H1 (cell line): ENCODE results near the gene FAM136A. TPM values are rescaled to one million over a fixed set of nuclear protein-coding genes. Genes with fewer than 3 reads are reported as not detected.

Source experiments
- CTCF ChIA-PET: fragments of 300-600 bp; sonication (Branson Sonifier 250); formaldehyde crosslinking; loops from one replicate; lab custom pipeline; 2021; ENCODE audit not compliant: partially characterized antibody; lab: Charles Lee
- POLR2A ChIA-PET: fragments of 300-600 bp; sonication (Branson Sonifier 250); formaldehyde crosslinking; loops from one replicate; lab custom pipeline; 2021; ENCODE audit warnings: inconsistent platforms; ENCODE audit not compliant: partially characterized antibody; lab: Charles Lee
- DNase-seq, 2 experiments: peaks; one replicate each; pipeline versions ENCODE4 v3.0.0 to v3.0.0-alpha.2; 2010 to 2022; ENCODE audit warnings: low spot score in 2 of 2, low read depth in 1 of 2, mixed read lengths in 1 of 2
- FAIRE-seq: peaks from 2 replicates; lab custom pipeline; 2011; peaks lifted over from hg19 to GRCh38; lab: Jason Lieb, UNC
- H2AFZ ChIP-seq: 2 replicates; pipeline ENCODE4 v1.8.1; 2012; ENCODE audit warnings: low read length, inconsistent platforms
- H2AK5ac ChIP-seq: 2 replicates; pipeline ENCODE4 v1.6.1; 2013; ENCODE audit warnings: low read depth, low read length
- H2BK120ac ChIP-seq: replicated peaks from 2 replicates; pipeline ENCODE3; 2013; ENCODE audit warnings: low read depth, low read length, inconsistent platforms
- H2BK12ac ChIP-seq: 2 replicates; pipeline ENCODE4 v1.6.1; 2013; ENCODE audit warnings: low read depth, low read length
- H2BK15ac ChIP-seq: 2 replicates; pipeline ENCODE4 v1.6.1; 2013; ENCODE audit warnings: low read length
- H2BK20ac ChIP-seq: 2 replicates; pipeline ENCODE4 v1.6.1; 2013; ENCODE audit warnings: low read length
- H2BK5ac ChIP-seq: 2 replicates; pipeline ENCODE4 v1.6.1; 2013; ENCODE audit warnings: low read depth, low read length
- H3K14ac ChIP-seq: 2 replicates; pipeline ENCODE4 v1.6.1; 2013; ENCODE audit warnings: inconsistent platforms; ENCODE audit not compliant: insufficient read length
- H3K18ac ChIP-seq: 2 replicates; pipeline ENCODE4 v1.6.1; 2013; ENCODE audit warnings: low read length; ENCODE audit errors: extremely low read depth
- H3K23ac ChIP-seq: 2 replicates; pipeline ENCODE4 v1.6.1; 2013; ENCODE audit warnings: inconsistent platforms; ENCODE audit not compliant: insufficient read length
- H3K23me2 ChIP-seq: 2 replicates; pipeline ENCODE4 v1.6.1; 2013; ENCODE audit warnings: low read depth, low read length
- H3K27ac ChIP-seq: 2 replicates; pipeline ENCODE4 v1.6.1; 2011; ENCODE audit warnings: low read depth, low read length, inconsistent platforms
- H3K27me3 ChIP-seq, 4 experiments: replicated peaks in 1 of 4; 1 replicate in 1 of 4; 2 replicates in 3 of 4; pipeline versions ENCODE4 v1.6.1 to v1.8.1; 2011 to 2013; ENCODE audit warnings: low read length in 3 of 4, mild to moderate bottlenecking in 3 of 4, inconsistent platforms in 2 of 4, mixed read lengths in 2 of 4, moderate library complexity in 1 of 4; ENCODE audit not compliant: control insufficient read depth in 3 of 4, insufficient read depth in 3 of 4; ENCODE audit errors: extremely low read depth in 1 of 4
- H3K36me3 ChIP-seq, 4 experiments: 2 replicates each; pipeline versions ENCODE4 v1.6.1 to v1.8.1; 2011 to 2013; ENCODE audit warnings: mild to moderate bottlenecking in 4 of 4, low read length in 3 of 4, moderate library complexity in 2 of 4, control low read depth in 1 of 4, inconsistent platforms in 1 of 4; ENCODE audit not compliant: insufficient read depth in 4 of 4, control insufficient read depth in 2 of 4
- H3K4ac ChIP-seq: replicated peaks from 2 replicates; pipeline ENCODE3; 2013; ENCODE audit warnings: low read length, low read depth, mixed read lengths, inconsistent platforms; ENCODE audit not compliant: insufficient read length
- H3K4me1 ChIP-seq, 4 experiments: replicated peaks in 1 of 4; 1 replicate in 1 of 4; 2 replicates in 3 of 4; pipeline versions ENCODE4 v1.6.1 to v1.8.1; 2011 to 2013; ENCODE audit warnings: low read length in 3 of 4, inconsistent platforms in 2 of 4, mixed read lengths in 1 of 4; ENCODE audit not compliant: insufficient read depth in 4 of 4, control insufficient read depth in 3 of 4
- H3K4me2 ChIP-seq, 2 experiments: 2 replicates each; pipeline versions ENCODE4 v1.6.1 to v1.8.1; 2011 to 2013; ENCODE audit warnings: low read depth in 2 of 2, low read length in 2 of 2, control low read depth in 1 of 2, inconsistent platforms in 1 of 2, mild to moderate bottlenecking in 1 of 2; ENCODE audit not compliant: insufficient read depth in 1 of 2
- H3K4me3 ChIP-seq, 4 experiments: fragments of 200-600, 300-600 bp in 1 of 4; sonication (generic), shearing (Covaris generic), sonication (Bioruptor Twin) in 1 of 4; 2 replicates each; pipeline versions ENCODE4 v1.5.1 to v1.8.1; 2011 to 2016; ENCODE audit warnings: low read length in 4 of 4, low read depth in 3 of 4, control low read depth in 2 of 4, inconsistent platforms in 2 of 4, mild to moderate bottlenecking in 2 of 4, mixed read lengths in 1 of 4, moderate library complexity in 1 of 4; ENCODE audit not compliant: insufficient read depth in 2 of 4; ENCODE audit errors: extremely low read depth in 1 of 4
- H3K56ac ChIP-seq: replicated peaks from 2 replicates; pipeline ENCODE3; 2013; ENCODE audit warnings: low read depth, mild to moderate bottlenecking, mixed read lengths, low read length, inconsistent platforms; ENCODE audit not compliant: insufficient read length
- H3K79me1 ChIP-seq: 2 replicates; pipeline ENCODE4 v1.6.1; 2013; ENCODE audit warnings: low read depth, low read length, control low read depth
- H3K79me2 ChIP-seq, 2 experiments: 2 replicates each; pipeline versions ENCODE4 v1.6.1 to v1.8.1; 2012 to 2013; ENCODE audit warnings: low read length in 2 of 2, mild to moderate bottlenecking in 2 of 2, inconsistent platforms in 1 of 2; ENCODE audit not compliant: insufficient read depth in 2 of 2, control insufficient read depth in 1 of 2
- H3K9ac ChIP-seq, 4 experiments: replicated peaks in 1 of 4; 1 replicate in 1 of 4; 2 replicates in 3 of 4; pipeline versions ENCODE4 v1.6.1 to v1.8.1; 2011 to 2013; ENCODE audit warnings: low read depth in 3 of 4, low read length in 3 of 4, control low read depth in 2 of 4, mild to moderate bottlenecking in 2 of 4, moderate library complexity in 2 of 4, inconsistent platforms in 1 of 4; ENCODE audit errors: extremely low read depth in 1 of 4
- H3K9me3 ChIP-seq, 2 experiments: 2 replicates each; pipeline versions ENCODE4 v1.6.1 to v1.8.1; 2012 to 2013; ENCODE audit warnings: mild to moderate bottlenecking in 2 of 2, moderate library complexity in 2 of 2, control low read depth in 1 of 2, inconsistent platforms in 1 of 2, low read depth in 1 of 2, low read length in 1 of 2, mixed read lengths in 1 of 2; ENCODE audit not compliant: insufficient read depth in 2 of 2
- H4K20me1 ChIP-seq, 2 experiments: replicated peaks in 1 of 2; 2 replicates each; pipeline versions ENCODE3 to v1.8.1; 2011 to 2013; ENCODE audit warnings: inconsistent platforms in 2 of 2, low read length in 2 of 2, mild to moderate bottlenecking in 1 of 2; ENCODE audit not compliant: insufficient read depth in 2 of 2, control insufficient read depth in 1 of 2
- H4K5ac ChIP-seq: 2 replicates; pipeline ENCODE4 v1.6.1; 2013; ENCODE audit warnings: low read length, low read depth, mixed read lengths, inconsistent platforms; ENCODE audit not compliant: insufficient read length
- H4K8ac ChIP-seq: 2 replicates; pipeline ENCODE4 v1.8.0; 2013; ENCODE audit warnings: mild to moderate bottlenecking, moderate library complexity, low read length, inconsistent platforms; ENCODE audit not compliant: insufficient read depth; ENCODE audit errors: extremely low read depth
- H4K91ac ChIP-seq: replicated peaks from 2 replicates; pipeline ENCODE3; 2013; ENCODE audit warnings: low read length, mixed read lengths, inconsistent platforms; ENCODE audit not compliant: insufficient read length
- CBX8 ChIP-seq: fragments of 300-800, 300-1000 bp; sonication (generic); IDR thresholded peaks from 2 replicates; pipeline ENCODE4 v1.7.1; 2016; ENCODE audit warnings: low read depth, low read length, borderline replicate concordance
- EGR1 ChIP-seq: IDR thresholded peaks from 2 replicates; pipeline ENCODE4 v1.6.1; 2011; ENCODE audit warnings: low read depth, low read length, borderline replicate concordance
- HDAC2 ChIP-seq, 2 experiments: fragments of 300-600 bp in 1 of 2; sonication (generic) in 1 of 2; IDR thresholded peaks; 2 replicates each; pipeline ENCODE4 v1.6.1; 2011 to 2012; ENCODE audit warnings: low read depth in 2 of 2, low read length in 2 of 2, mild to moderate bottlenecking in 2 of 2, moderate library complexity in 2 of 2, borderline replicate concordance in 1 of 2, inconsistent platforms in 1 of 2
- KDM5A ChIP-seq: fragments of 200-600 bp; IDR thresholded peaks from 2 replicates; pipeline ENCODE4 v1.7.1; 2012; ENCODE audit warnings: mild to moderate bottlenecking, low read length, inconsistent platforms, mixed read lengths
- MAFK ChIP-seq: IDR thresholded peaks from 2 replicates; pipeline ENCODE4 v1.6.1; 2012; ENCODE audit warnings: low read depth, mild to moderate bottlenecking, improper control_type of control experiment, low read length
- PHF8 ChIP-seq: fragments of 200-600 bp; sonication (generic); conservative IDR thresholded peaks from 2 replicates; pipeline ENCODE4 v1.7.1; 2012; ENCODE audit warnings: low read depth, mild to moderate bottlenecking, inconsistent platforms, low read length, moderate library complexity
- SIX5 ChIP-seq: IDR thresholded peaks from 2 replicates; pipeline ENCODE4 v1.6.1; 2011; ENCODE audit warnings: mild to moderate bottlenecking, low read depth, low read length
- SP1 ChIP-seq: IDR thresholded peaks from 2 replicates; pipeline ENCODE4 v1.6.1; 2011; ENCODE audit warnings: low read depth, low read length
- TCF12 ChIP-seq: IDR thresholded peaks from 2 replicates; pipeline ENCODE4 v1.6.1; 2011; ENCODE audit warnings: low read depth, mild to moderate bottlenecking, low read length
- WGBS, 2 experiments: shearing (Covaris generic) in 1 of 2; methylation state at CpG; one replicate each; pipeline versions ENCODE4 v1.1.6 to v1.1.7; 2013 to 2015; ENCODE audit warnings: low lambda C conversion rate in 2 of 2, mixed read lengths in 2 of 2, inconsistent platforms in 1 of 2, low coverage in 1 of 2, missing lambda C conversion rate in 1 of 2; ENCODE audit not compliant: insufficient replicate concordance in 2 of 2, insufficient coverage in 1 of 2, insufficient read length in 1 of 2; ENCODE audit errors: extremely low coverage in 1 of 2, missing lambda C conversion rate in 1 of 2; 5-methylcytosine and 5-hydroxymethylcytosine counted together
- polyA plus RNA-seq, 7 experiments: library from polyadenylated mRNA; depleted of rRNA in 3 of 7; stranded (reverse) in 5 of 7; unstranded in 2 of 7; fragments of >200 nt in 5 of 7; fragments of 200-250 nt in 2 of 7; gene quantifications; 1 replicate in 5 of 7; 2 replicates in 1 of 7; 4 replicates in 1 of 7; pipeline versions ENCODE4 v1.2.1 to v1.2.3, GENCODE V29; 2011 to 2013; ENCODE audit warnings: missing spikeins in 2 of 7, mixed read lengths in 2 of 7
- total RNA-seq: library from RNA; stranded (reverse); fragmentation: NEBNext Ultra II Directional; extraction: Animal tissue kit (Norgen Biotek cat#: 25700); gene quantifications from 2 replicates; pipeline ENCODE4 v1.2.1, GENCODE V29; 2021

Gene FAM136A
- total and polyA plus RNA-seq, 2 of the 8 experiments (the other 6 are each of a cell fraction or from before 2014, with no cell fraction given): 58.2 to 122 TPM

- TF ChIP-seq KDM5A (no peak), TCF12 (no peak), MAFK (no peak), SP1 (no peak), SIX5 (no peak), PHF8 (no peak), CBX8 (no peak), HDAC2 (IDR thresholded peaks at IDR 0.05; ENCODE audit: borderline replicate concordance in 1 of 2, low read depth in 2 of 2, low read length in 2 of 2) (no peak), EGR1 (no peak)
- H3K79me1 ChIP-seq: no peaks in the 10 kb centered on the region
- no peak overlapping the region for H3K14ac ChIP-seq
- H3K27me3 ChIP-seq: no peaks in the 10 kb centered on the region
- no peaks in the 10 kb centered on the region for H3K79me2 ChIP-seq
- H3K18ac ChIP-seq: no peak overlapping the region
- H3K23ac ChIP-seq: no peak overlapping the region
- H3K4me1 ChIP-seq: no peaks in the 10 kb centered on the region
- no peak overlapping the region for H3K56ac ChIP-seq
- no peaks in the 10 kb centered on the region for H4K20me1 ChIP-seq
- no peak overlapping the region for H2BK15ac ChIP-seq
- no peak overlapping the region for H2AK5ac ChIP-seq
- H3K4ac ChIP-seq: no peak overlapping the region
- H4K5ac ChIP-seq: no peak overlapping the region
- no peak overlapping the region for H3K27ac ChIP-seq
- 79% methylated on average over 3 of the region's 3 CpGs; no CpG with 5 or more reads in 1 of the 2 experiments for WGBS, 2 experiments
- H4K8ac ChIP-seq: no peak overlapping the region
- H3K9me3 ChIP-seq: no peaks in the 10 kb centered on the region
- no peak overlapping the region for H4K91ac ChIP-seq
- FAIRE-seq: no peak
- no peak overlapping the region for H2BK120ac ChIP-seq
- DNase-seq: no peak
- H3K4me3 ChIP-seq: no peak overlapping the region
- CTCF ChIA-PET: interaction anchor here (0.7 to 3.3 kb wide), 5 partner anchors 8 to 149 kb away, joined by 3 to 22 read pairs (median 3); partner anchors contain the start of gene FAM136A
- H2BK5ac ChIP-seq: no peak overlapping the region
- no peak overlapping the region for H2AFZ ChIP-seq
- POLR2A ChIA-PET: interaction anchor here (1.1 kb wide), 1 partner anchor 18 kb away, joined by 3 read pairs; no protein-coding TSS in a partner anchor
- H2BK20ac ChIP-seq: no peak overlapping the region
- H2BK12ac ChIP-seq: no peak overlapping the region
- peaks cover 1% of the 10 kb centered on the region; the same call in 1 of the 2 replicates for H3K23me2 ChIP-seq
- no peak overlapping the region for H3K4me2 ChIP-seq
- H3K36me3 ChIP-seq: no peaks in the 10 kb centered on the region
- no peak overlapping the region for H3K9ac ChIP-seq
Observed at GRCh38 chr2:70310899-70311298, 9.0 kb upstream of the FAM136A start.
